Neural progenitor cell (in vitro differentiated cells): ENCODE results near the gene RALGAPA2. TPM values are rescaled to one million over a fixed set of nuclear protein-coding genes. Genes with fewer than 3 reads are reported as not detected.

Source experiments
- DNase-seq: peaks from one replicate; pipeline ENCODE4 v3.0.0-alpha.2; 2016; ENCODE audit warnings: low spot score
- H2AFZ ChIP-seq: fragments of 200-600 bp; sonication (generic); replicated peaks from 2 replicates; pipeline ENCODE4 v1.6.1; 2016; ENCODE audit warnings: antibody characterized with exemption
- H3F3A ChIP-seq: fragments of 200-600 bp; sonication (generic); 2 replicates; pipeline ENCODE4 v1.6.1; 2016; ENCODE audit warnings: antibody characterized with exemption, low read depth
- H3K27ac ChIP-seq: fragments of 200-600 bp; sonication (generic); 2 replicates; pipeline ENCODE4 v1.5.1; 2016; ENCODE audit warnings: mild to moderate bottlenecking
- H3K27me3 ChIP-seq: fragments of 200-600 bp; sonication (generic); 2 replicates; pipeline ENCODE4 v1.6.1; 2016; ENCODE audit warnings: mild to moderate bottlenecking, moderate library complexity
- H3K36me3 ChIP-seq: fragments of 200-600 bp; sonication (generic); 2 replicates; pipeline ENCODE4 v1.5.1; 2016
- H3K4me1 ChIP-seq: fragments of 200-600 bp; sonication (generic); 2 replicates; pipeline ENCODE4 v1.6.1; 2016; ENCODE audit warnings: mixed run types
- H3K4me2 ChIP-seq: fragments of 200-600 bp; sonication (generic); 2 replicates; pipeline ENCODE4 v1.6.1; 2016
- H3K4me3 ChIP-seq: fragments of 200-600 bp; sonication (generic); 2 replicates; pipeline ENCODE4 v1.5.1; 2016
- H3K79me2 ChIP-seq: fragments of 200-600 bp; sonication (generic); 2 replicates; pipeline ENCODE4 v1.6.1; 2016; ENCODE audit warnings: low read depth
- H3K9ac ChIP-seq: fragments of 200-600 bp; sonication (generic); 2 replicates; pipeline ENCODE4 v1.6.1; 2016
- H3K9me3 ChIP-seq: fragments of 200-600 bp; sonication (generic); 2 replicates; pipeline ENCODE4 v1.5.1; 2016; ENCODE audit warnings: low read depth
- H4K20me1 ChIP-seq: fragments of 200-600 bp; sonication (generic); 2 replicates; pipeline ENCODE4 v1.6.1; 2016; ENCODE audit warnings: low read depth
- H3K27ac Mint-ChIP-seq: 3 replicates; pipeline ENCODE4 v1.8.0; 2021; ENCODE audit warnings: mixed read lengths
- H3K27me3 Mint-ChIP-seq: 2 replicates; pipeline ENCODE4 v1.8.0; 2022; ENCODE audit warnings: low read depth, mild to moderate bottlenecking, inconsistent platforms, moderate library complexity, mixed read lengths; ENCODE audit not compliant: insufficient read depth
- H3K36me3 Mint-ChIP-seq: 3 replicates; pipeline ENCODE4 v1.8.0; 2021; ENCODE audit warnings: mixed read lengths
- H3K4me1 Mint-ChIP-seq: 3 replicates; pipeline ENCODE4 v1.8.0; 2021; ENCODE audit warnings: mixed read lengths
- H3K4me3 Mint-ChIP-seq: 3 replicates; pipeline ENCODE4 v1.8.0; 2021; ENCODE audit warnings: mild to moderate bottlenecking, moderate library complexity, mixed read lengths
- H3K9me3 Mint-ChIP-seq: 3 replicates; pipeline ENCODE4 v1.8.0; 2020; ENCODE audit warnings: mixed read lengths
- CTCF ChIP-seq: fragments of 200-600 bp; sonication (generic); IDR thresholded peaks from 2 replicates; pipeline ENCODE4 v1.5.1; 2017; ENCODE audit warnings: antibody characterized with exemption, mild to moderate bottlenecking
- EZH2 ChIP-seq: fragments of 200-600 bp; sonication (generic); IDR thresholded peaks from 2 replicates; pipeline ENCODE4 v1.6.1; 2017; ENCODE audit warnings: antibody characterized with exemption, mild to moderate bottlenecking, moderate library complexity
- EZH2phosphoT487 ChIP-seq: fragments of 200-600 bp; sonication (generic); IDR thresholded peaks from 2 replicates; pipeline ENCODE4 v1.6.1; 2017; ENCODE audit warnings: antibody characterized with exemption
- total RNA-seq: library from RNA; depleted of rRNA; stranded (reverse); fragments of >200 nt; gene quantifications from 2 replicates; pipeline ENCODE4 v1.2.3, GENCODE V29; 2015; ENCODE audit warnings: low replicate concordance

RALGAPA2 gene
- total RNA-seq, 1 donor from 2014 or later: 25.9 TPM

- H3K4me3 Mint-ChIP-seq: peak overlapping the region; percentile 10
These were observed 2.6 kb downstream of the RALGAPA2 start for GRCh38 chr20:20709887-20710286.

GRCh38 chr20:20706285-20706684, 6.2 kb downstream of the RALGAPA2 start:
- no peak overlapping the region for H3K27ac ChIP-seq
- H3K79me2 ChIP-seq: peaks cover 89% of the 10 kb centered on the region
- no peaks in the 10 kb centered on the region for H3K9me3 ChIP-seq
- H3K9ac ChIP-seq: no peak overlapping the region
- Mint-ChIP-seq H3K4me1 (peaks cover 16% of the 10 kb centered on the region), H3K9me3 (peaks cover 3% of the 10 kb centered on the region), H3K27me3 (peaks cover 7% of the 10 kb centered on the region), H3K36me3 (peaks cover 3% of the 10 kb centered on the region), H3K4me3 (no peak overlapping the region), H3K27ac (no peak overlapping the region)
- H3K36me3 ChIP-seq: no peaks in the 10 kb centered on the region
- no peaks in the 10 kb centered on the region for H3F3A ChIP-seq
- H3K4me2 ChIP-seq: no peak overlapping the region
- no peaks in the 10 kb centered on the region for H3K27me3 ChIP-seq
- H4K20me1 ChIP-seq: peaks cover 16% of the 10 kb centered on the region
- H3K4me1 ChIP-seq: peaks cover 14% of the 10 kb centered on the region
- no peak for DNase-seq
- H3K4me3 ChIP-seq: no peak overlapping the region
- no peak for TF ChIP-seq EZH2
- no peak overlapping the region for H2AFZ ChIP-seq

More at GRCh38 chr20:20709887-20710286, 2.6 kb downstream of the RALGAPA2 start:
- no peak overlapping the region for H3K4me3 ChIP-seq
- H3K4me2 ChIP-seq: no peak overlapping the region
- H3K36me3 ChIP-seq: no peaks in the 10 kb centered on the region
- Mint-ChIP-seq H3K27me3 (peaks cover 2% of the 10 kb centered on the region), H3K36me3 (no peaks in the 10 kb centered on the region), H3K27ac (no peak overlapping the region), H3K9me3 (peaks cover 2% of the 10 kb centered on the region), H3K4me1 (peaks cover 27% of the 10 kb centered on the region)
- H3K9me3 ChIP-seq: no peaks in the 10 kb centered on the region
- H4K20me1 ChIP-seq: peaks cover 22% of the 10 kb centered on the region
- H3K9ac ChIP-seq: no peak overlapping the region
- no peak overlapping the region for H2AFZ ChIP-seq
- TF ChIP-seq CTCF (no peak), EZH2phosphoT487 (no peak), EZH2 (no peak)
- DNase-seq: no peak
- H3K79me2 ChIP-seq: peaks cover 68% of the 10 kb centered on the region
- no peaks in the 10 kb centered on the region for H3K27me3 ChIP-seq
- no peak overlapping the region for H3K27ac ChIP-seq
- H3K4me1 ChIP-seq: peaks cover 18% of the 10 kb centered on the region
- H3F3A ChIP-seq: no peaks in the 10 kb centered on the region

GRCh38 chr20:20702330-20703245, 9.9 kb downstream of the RALGAPA2 start:
- H2AFZ ChIP-seq: no peak overlapping the region
- peaks cover 4% of the 10 kb centered on the region for H3K4me1 ChIP-seq
- H3K27ac Mint-ChIP-seq: no peak overlapping the region
- no peaks in the 10 kb centered on the region for H3K27me3 ChIP-seq
- no peaks in the 10 kb centered on the region for H3K36me3 ChIP-seq
- peaks cover 87% of the 10 kb centered on the region for H3K79me2 ChIP-seq
- H3K27ac ChIP-seq: no peak overlapping the region
- H3F3A ChIP-seq: no peaks in the 10 kb centered on the region
- no peak overlapping the region for H3K4me3 ChIP-seq
- peaks cover 3% of the 10 kb centered on the region for H3K9me3 Mint-ChIP-seq
- TF ChIP-seq CTCF: no peak
- TF ChIP-seq EZH2: no peak
- H4K20me1 ChIP-seq: peaks cover 13% of the 10 kb centered on the region
- H3K4me1 Mint-ChIP-seq: peaks cover 2% of the 10 kb centered on the region
- peaks cover 7% of the 10 kb centered on the region for H3K27me3 Mint-ChIP-seq
- H3K9me3 ChIP-seq: no peaks in the 10 kb centered on the region
- H3K9ac ChIP-seq: no peak overlapping the region
- no peak overlapping the region for H3K4me3 Mint-ChIP-seq
- no peak overlapping the region for H3K4me2 ChIP-seq
- peaks cover 3% of the 10 kb centered on the region for H3K36me3 Mint-ChIP-seq
- no peak for DNase-seq

- Histone ChIP-seq H3K4me2 (no peak overlapping the region), H3K4me3 (no peak overlapping the region), H3K4me1 (no peaks in the 10 kb centered on the region), H3F3A (no peaks in the 10 kb centered on the region), H3K9ac (no peak overlapping the region), H4K20me1 (peaks cover 13% of the 10 kb centered on the region), H2AFZ (no peak overlapping the region), H3K9me3 (no peaks in the 10 kb centered on the region), H3K27me3 (no peaks in the 10 kb centered on the region), H3K27ac (no peak overlapping the region), H3K36me3 (no peaks in the 10 kb centered on the region), H3K79me2 (peaks cover 72% of the 10 kb centered on the region)
- Mint-ChIP-seq H3K27me3 (peaks cover 7% of the 10 kb centered on the region), H3K36me3 (peaks cover 3% of the 10 kb centered on the region), H3K4me3 (no peak overlapping the region), H3K9me3 (peaks cover 3% of the 10 kb centered on the region), H3K4me1 (peaks cover 2% of the 10 kb centered on the region), H3K27ac (no peak overlapping the region)
- TF ChIP-seq CTCF: no peak
- no peak for TF ChIP-seq EZH2phosphoT487
- no peak for TF ChIP-seq EZH2
- DNase-seq: no peak
These were observed 12.5 kb downstream of the RALGAPA2 start for GRCh38 chr20:20699917-20700316.
